GM21717 (cell line): ENCODE data around the gene MRPL58.
"Not testable (repeated sequence)": the region's sequence is repeated elsewhere in the genome, so short reads cannot be mapped to it uniquely, and the experiment has no call there.

Experiments
- ATAC-seq: cut with Tn5 transposase; IDR thresholded peaks from one replicate; pipeline ENCODE4 v1.9.1; 2021; ENCODE audit warnings: mild to moderate bottlenecking, moderate library complexity; ENCODE audit not compliant: unreplicated experiment

Gene MRPL58

GRCh38 chr17:75012346-75013091 lies at the start of gene MRPL58:
MRPL58 (plus strand) TSS chr17:75012670; CDS start chr17:75012687, 17 bp downstream.
- ATAC-seq: peak; percentile 82

GRCh38 chr17:74963656-74964055 lies 48.8 kb upstream of the MRPL58 start:
- ATAC-seq: no peak

GRCh38 chr17:74964246-74964761 lies 48.2 kb upstream of the MRPL58 start:
- no peak for ATAC-seq

GRCh38 chr17:74964988-74965622 lies 47.4 kb upstream of the MRPL58 start:
- no peak for ATAC-seq

DNA sequence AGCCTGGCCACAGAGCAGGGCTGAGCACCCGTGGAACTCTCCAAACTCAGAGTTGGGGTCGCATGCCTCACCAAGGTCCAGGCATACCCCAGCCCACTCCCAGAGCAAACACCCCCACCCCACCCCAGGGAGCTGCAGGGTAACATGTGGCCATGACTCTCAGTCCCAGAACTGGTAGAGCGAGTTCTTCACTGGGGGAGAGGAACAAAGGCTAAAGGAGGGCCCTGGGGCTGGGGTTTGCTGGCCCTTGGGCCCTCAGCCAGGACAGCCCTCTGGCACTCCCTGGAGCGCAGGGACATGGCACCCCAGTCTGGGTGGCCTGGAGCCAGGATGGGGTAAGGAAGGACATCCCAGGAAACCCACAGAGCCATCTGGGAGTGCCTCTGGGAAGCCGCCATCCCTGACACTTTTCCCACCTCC lies 44.1 kb upstream of the MRPL58 start:
- ATAC-seq: no peak

DNA sequence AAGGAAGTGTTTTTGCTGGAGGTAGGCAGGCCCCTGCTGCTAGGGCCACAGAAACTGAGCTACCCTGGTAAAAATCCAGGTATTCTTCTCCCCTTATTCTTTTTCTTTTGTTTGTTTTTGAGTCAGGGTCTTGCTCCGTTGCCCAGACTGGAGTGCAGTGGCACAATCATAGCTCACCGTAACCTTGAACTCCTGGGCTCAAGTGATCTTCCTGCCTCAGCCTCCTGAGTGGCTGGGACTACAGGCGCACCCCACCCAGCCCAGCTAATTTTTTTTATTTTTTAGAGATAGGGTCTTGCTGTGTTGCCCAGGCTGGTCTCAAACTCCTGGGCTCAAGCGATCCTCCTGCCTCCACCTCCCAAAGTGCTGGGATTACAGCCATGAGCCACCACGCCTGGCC lies 43.0 kb upstream of the MRPL58 start:
- not testable (repeated sequence) for ATAC-seq

GRCh38 chr17:74970395-74970794 lies 42.1 kb upstream of the MRPL58 start:
- ATAC-seq: no peak

DNA sequence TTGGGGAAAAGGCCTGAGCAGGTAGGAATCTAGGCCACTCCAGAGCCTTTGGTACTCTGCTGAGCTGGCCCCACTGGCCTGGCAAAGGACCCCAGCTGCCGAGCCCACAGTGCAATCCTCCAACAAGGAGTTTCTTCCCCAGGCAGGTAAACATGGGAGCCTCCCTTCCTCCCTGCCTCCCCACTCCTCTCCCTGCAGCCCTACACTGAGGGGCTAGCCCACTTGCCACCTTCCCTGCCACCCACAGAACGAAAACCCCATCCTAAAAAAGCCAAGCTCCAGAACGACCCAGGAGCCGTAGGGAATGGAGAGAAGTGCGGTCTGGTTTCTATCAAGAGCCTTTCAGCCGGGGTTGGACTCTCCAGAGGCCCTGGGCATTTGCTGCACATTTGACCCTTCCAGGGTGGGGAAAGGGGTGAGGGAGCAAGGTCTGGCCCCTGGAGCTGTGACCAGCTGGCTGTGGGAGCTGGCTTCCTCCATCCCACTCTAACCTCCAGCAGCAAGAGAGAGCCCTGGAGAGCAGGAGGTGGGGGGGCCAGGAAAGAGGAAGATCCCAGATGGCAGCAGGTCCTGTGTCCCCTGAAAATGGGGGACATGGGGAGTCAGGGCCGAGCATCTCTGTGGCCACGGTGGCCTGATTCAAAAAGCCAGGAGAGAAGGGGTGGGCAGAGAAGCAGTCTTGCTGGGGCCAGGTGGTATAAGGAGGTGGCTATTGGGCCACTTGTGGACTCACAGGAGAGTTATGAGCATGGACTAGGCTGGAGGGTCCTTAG lies 41.2 kb upstream of the MRPL58 start:
- no peak for ATAC-seq

DNA sequence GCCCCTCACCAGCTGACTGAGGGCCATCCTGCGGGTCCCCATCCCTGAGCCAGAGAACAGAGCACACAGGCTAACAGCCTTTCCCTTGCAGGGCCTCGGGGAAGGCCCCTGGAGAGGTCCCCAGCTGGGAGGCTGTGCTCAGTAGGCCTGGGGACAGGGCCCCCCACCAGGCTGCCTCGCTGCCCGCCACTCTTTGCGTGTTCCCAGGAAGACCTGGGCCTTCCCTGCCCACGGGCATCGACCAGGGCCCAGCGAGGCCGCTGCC lies 40.7 kb upstream of the MRPL58 start:
- no peak for ATAC-seq

DNA sequence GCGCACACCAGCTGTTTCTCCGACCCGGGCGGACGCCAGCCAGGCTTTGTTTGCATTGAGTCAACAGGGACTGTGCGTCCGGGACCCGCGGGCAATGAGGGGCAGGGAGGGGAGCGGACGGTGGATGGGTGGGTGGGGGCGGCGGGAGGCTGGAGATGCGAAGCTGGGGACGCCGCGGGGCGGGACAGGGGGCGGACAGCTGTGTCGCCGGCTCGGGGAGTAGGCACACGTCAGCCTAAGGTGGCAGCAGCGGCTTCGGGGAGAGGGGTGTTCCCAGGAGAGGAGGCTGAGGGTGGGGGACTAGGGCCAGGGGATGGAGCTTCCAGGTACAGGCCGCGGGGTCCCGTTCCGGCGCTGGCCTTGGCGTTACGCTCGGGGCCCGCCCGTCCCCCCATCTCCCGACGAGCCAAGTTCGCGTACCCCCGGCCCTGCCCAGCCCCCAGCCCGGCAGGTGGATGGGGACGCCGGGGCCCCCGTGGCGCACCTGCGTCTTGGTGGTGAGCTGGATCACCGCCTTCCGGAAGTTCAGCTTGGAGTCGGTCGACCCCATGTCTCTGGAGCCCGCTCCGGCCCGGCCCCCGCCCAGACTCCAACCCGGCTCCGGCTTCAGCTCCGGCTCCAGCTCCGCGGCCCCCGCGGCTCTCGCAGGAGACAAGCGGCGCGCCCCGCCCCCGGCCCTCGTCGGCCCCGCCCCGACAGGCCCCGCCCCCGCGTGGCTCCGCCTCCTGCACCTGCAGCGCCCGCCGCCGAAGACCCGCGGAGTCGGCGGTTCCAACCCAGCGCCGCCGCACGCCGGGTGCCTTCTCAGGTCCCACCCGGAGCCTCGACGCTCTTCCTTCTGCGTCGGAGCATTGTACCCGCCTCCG lies 40.1 kb upstream of the MRPL58 start, which contains the start of gene HID1:
Gene HID1, minus strand, starts transcription at position 653 of the 866 bp plus-strand sequence. Its CDS starts 103 bp downstream, at position 550.
- no peak for ATAC-seq

GRCh38 chr17:74972973-74973328 lies 39.5 kb upstream of the MRPL58 start:
- no peak for ATAC-seq

DNA sequence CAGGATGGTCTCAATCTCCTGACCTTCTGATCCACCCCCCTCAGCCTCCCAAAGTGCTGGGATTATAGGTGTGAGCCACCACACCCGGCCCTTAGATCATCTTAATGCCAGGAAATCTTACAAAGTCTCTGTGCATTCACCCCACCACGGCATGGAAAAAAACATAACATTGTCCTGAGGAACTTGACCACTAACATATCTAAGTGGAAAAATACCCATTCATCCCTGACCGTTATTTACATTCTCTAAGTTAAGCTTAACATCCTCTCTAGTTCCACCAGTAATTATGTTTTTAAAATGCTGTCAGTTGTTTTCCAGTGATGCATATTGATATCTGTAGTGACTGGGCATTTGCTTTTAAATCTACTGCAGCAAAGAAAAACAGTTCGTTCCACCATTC lies 36.5 kb upstream of the MRPL58 start:
- ATAC-seq: no peak

- no peak for ATAC-seq
Measured at GRCh38 chr17:74977802-74978201, 34.7 kb upstream of the MRPL58 start.

DNA sequence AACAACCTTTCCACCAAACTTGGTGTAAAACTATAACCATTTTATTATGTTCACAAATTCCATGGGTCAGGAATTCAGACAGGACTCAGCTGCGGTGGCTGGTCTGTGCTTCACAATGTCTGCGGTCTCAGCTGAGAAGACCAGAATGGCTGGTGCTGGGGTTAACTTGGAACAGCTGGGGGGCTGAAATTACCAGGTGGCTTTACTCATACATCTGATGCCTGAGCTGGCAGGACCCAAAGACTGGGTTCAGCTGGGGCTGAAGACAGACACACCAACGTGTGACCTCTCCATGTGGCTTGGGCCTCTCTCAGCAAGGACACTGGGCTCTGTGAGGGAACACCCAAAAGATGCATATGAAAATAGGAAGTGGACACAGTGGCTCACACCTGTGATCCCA lies 34.2 kb upstream of the MRPL58 start:
- no peak for ATAC-seq

DNA sequence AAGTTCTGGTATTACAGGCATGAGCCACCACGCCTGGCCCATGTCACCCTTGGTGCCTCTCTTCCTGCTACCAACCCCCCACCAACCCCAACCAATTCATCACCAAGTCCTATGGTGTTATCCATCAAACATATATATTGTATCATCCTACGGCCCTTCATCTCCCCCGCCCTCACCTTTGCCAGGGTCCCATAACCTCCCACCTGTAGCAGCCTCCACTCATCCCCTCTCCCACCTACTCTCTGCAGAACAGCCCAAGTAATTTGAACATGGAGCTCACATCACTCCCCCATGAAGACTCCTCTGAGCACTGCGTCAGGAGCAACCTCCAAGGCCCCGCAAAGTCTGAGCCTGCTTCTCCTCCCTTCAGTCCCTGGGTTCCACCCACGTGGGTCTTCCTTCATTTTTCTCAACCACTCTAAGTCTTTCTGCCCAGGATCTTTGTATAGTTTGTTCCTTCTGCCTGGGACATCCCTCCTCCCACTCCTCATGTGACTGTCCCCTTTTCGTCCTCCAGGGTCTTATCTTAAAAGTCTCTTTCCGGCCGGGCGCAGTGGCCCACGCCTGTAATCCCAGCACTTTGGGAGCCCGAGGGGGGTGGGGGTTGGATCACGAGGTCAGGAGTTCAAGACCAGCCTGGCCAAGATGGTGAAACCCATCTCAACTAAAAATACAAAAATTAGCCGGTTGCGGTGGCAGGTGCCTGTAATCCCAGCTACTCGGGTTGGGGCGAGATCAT lies 32.9 kb upstream of the MRPL58 start:
- ATAC-seq: no peak

DNA sequence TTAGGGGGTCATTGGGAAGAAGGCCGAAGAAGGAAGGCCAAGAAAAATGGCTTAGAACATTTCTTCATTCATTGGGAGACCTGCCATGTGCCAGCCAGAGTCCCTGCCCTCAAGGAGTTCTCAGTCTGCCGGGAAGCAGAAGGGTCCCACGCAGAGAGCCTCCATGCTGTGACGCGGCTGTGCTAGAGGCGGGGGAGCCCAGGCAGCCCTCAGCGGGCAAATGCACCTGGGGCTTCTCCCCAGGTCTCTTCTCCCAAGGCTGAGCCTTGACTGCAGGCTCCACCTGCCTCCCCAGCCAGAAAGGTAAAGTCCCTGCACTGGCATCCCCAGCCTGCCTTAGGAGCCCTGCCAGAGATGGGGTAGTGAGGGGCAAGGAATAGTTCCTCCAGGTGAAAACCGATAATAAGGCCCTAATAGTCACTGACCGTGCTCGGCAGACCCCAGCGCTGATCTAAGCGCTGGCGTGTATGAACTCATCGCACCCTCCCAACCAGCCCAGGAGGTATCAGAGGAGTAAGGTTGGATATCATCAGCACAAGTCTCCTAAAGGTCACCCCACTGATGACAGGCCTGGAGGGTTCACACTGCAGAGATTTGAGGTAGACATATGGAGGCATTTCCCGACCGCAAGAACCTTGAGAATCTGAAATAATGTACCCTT lies 31.0 kb upstream of the MRPL58 start:
- ATAC-seq: no peak

GRCh38 chr17:74981979-74982662 lies 30.3 kb upstream of the MRPL58 start:
- no peak for ATAC-seq

DNA sequence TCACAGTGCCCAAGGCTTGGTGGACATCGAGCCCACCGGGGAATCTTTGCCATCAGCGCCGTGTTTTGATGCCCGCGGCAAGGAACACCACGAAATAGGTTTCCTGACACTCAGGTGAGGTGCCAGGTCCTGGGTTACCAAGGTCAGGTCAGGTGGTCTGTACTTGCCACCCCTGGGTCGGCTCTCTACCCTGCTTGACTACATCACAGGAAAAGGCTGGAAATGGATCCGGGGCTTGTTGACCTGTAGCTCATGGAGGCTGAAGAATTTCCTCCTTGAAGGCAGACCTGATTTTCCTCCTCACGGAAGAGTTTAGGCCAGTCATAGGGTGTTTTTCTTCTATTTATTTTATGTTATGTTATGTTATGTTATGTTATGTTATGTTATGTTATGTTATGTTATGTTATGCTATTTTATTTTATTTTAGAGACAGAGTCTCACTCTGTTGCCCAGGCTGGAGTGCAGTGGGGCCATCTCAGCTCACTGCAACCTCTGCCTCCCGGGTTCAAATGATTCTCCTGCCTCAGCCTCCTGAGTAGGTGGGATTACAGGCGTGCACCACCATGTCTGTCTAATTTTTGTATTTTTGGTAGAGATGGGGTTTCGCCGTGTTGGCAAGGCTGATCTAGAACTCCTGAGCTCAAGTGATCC lies 29.7 kb upstream of the MRPL58 start:
- ATAC-seq: not testable (repeated sequence)

DNA sequence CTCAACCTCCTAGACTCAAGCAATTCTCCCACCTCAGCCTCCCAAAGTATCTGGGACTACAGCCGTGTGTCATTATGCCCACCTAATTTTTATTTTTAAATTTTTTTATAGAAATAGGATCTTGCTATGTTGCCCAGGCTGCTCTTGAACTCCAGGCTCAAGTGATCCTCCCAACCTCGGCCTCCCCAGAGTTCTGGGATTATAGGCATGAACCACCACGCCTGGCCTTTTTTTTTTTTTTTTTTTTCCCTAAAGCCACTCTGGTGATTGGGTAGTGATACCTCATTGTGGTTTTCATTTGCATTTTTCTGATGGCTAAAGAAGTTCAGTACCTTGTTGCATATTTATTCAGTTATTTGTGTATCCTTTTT lies 26.3 kb upstream of the MRPL58 start:
- no peak for ATAC-seq
